Esophagus muscularis mucosa (tissue), 4 donors: ENCODE results near the gene SOX8. TPM values are rescaled to one million over a fixed set of nuclear protein-coding genes. Genes with fewer than 3 reads are reported as not detected.

Source experiments
- DNase-seq: peaks from one replicate; pipeline ENCODE4 v3.0.0-alpha.2; 2017; ENCODE audit errors: extremely low spot score
- H3K27ac ChIP-seq, 4 donors: fragments of 200-600 bp; sonication (generic); replicated peaks in 1 of 4; 1 replicate in 3 of 4; 2 replicates in 1 of 4; pipeline ENCODE4 v1.5.1; 2016 to 2019; ENCODE audit warnings: mild to moderate bottlenecking in 1 of 4
- H3K27me3 ChIP-seq, 4 donors: fragments of 200-600 bp; sonication (generic); one replicate each; pipeline versions ENCODE4 v1.5.1 to v1.6.0; 2016 to 2019
- H3K36me3 ChIP-seq, 4 donors: fragments of 200-600 bp; sonication (generic); one replicate each; pipeline ENCODE4 v1.5.1; 2016 to 2019
- H3K4me1 ChIP-seq, 4 donors: fragments of 200-600 bp; sonication (generic); one replicate each; pipeline ENCODE4 v1.5.1; 2016 to 2019
- H3K4me3 ChIP-seq, 4 donors: fragments of 200-600 bp; sonication (generic); 1 replicate in 2 of 4; 2 replicates in 2 of 4; pipeline ENCODE4 v1.5.1; 2016 to 2019; ENCODE audit warnings: mild to moderate bottlenecking in 4 of 4, moderate library complexity in 1 of 4
- H3K9me3 ChIP-seq, 4 donors: fragments of 200-600 bp; sonication (generic); 1 replicate in 3 of 4; 2 replicates in 1 of 4; pipeline ENCODE4 v1.5.1; 2016 to 2019
- EP300 ChIP-seq: sonication (generic); formaldehyde crosslinking; IDR thresholded peaks from one replicate; pipeline ENCODE4 v1.6.1; 2017; ENCODE audit warnings: antibody characterized with exemption
- POLR2A ChIP-seq: fragments of 450-650 bp; IDR thresholded peaks from one replicate; pipeline ENCODE4 v1.6.1; 2017; ENCODE audit warnings: antibody characterized with exemption, moderate library complexity, mild to moderate bottlenecking, low read depth
- POLR2AphosphoS5 ChIP-seq, 2 donors: sonication (generic); formaldehyde crosslinking; IDR thresholded peaks; one replicate each; pipeline ENCODE4 v1.6.1; 2017; ENCODE audit warnings: antibody characterized with exemption in 2 of 2
- WGBS: methylation state at CpG from one replicate; pipeline ENCODE4 v1.1.5; 2018; 5-methylcytosine and 5-hydroxymethylcytosine counted together
- intact Hi-C: fragments of 100-400 bp; cut with DNase I; formaldehyde crosslinking; loops from one replicate; pipeline ENCODE4 v1.15.1; 2023
- total RNA-seq, 4 donors: library from RNA; depleted of rRNA; stranded (reverse); fragments of >200 nt; gene quantifications; one replicate each; pipeline versions ENCODE4 v1.1.0 to v1.2.1, GENCODE V29; 2016
- TF ChIP-seq, protein P1 (sequence below), 3 experiments: fragments of 200-600 bp in 2 of 3; fragments of 450-650 bp in 1 of 3; sonication (generic) in 2 of 3; IDR thresholded peaks; one replicate each; pipeline ENCODE4 v1.5.1; 2017 to 2019; ENCODE audit warnings: antibody characterized with exemption in 3 of 3, mild to moderate bottlenecking in 2 of 3, moderate library complexity in 1 of 3

SOX8 gene
- total RNA-seq, 4 donors from 2014 or later = 4.1 to 4.6 (median 4.3) TPM

DNA sequence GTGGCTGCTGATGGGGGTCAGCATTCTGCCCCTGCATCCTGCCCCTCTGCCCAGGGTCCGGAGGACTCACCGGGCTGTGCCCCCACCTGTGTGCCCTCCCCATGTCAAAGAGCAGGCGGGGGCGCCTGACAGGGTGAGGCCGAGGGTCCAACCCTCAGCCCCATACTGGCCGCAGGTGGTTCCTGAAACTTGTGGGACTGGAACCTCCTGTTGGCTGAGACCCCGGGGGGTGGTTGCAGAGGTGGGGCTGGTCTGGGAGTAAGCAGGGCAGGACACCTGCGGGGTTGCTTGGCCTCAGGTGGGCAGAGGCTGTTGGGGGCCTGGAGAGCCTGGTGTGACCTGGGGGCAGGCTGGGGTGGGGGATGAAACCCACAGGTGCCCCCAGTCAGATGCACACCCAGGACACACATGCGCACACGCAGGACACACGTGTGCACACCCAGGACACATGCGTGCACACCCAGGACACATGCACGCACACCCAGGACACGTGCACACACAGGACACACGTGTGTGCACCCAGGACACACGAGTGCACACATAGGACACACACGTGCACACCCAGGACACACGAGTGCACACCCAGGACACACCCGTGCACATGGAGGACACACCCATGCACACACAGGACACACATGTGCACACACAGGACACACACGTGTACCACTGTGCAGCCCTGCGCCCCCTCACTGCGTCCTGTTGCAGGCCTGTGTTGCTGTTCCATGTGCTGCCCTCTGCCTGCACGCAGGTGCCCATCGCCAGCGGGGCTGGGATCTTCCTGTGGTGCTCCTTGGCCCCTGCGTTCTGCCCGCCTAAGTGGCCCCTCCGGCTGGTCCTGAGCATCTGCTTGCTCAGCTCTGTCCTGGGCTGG, 31.4 kb downstream of the SOX8 start:
- no peak overlapping the region for H3K27ac ChIP-seq
- DNase-seq = no peak
- peaks cover 0 to 51% (median 0%) of the 10 kb centered on the region in 4 donors for H3K27me3 ChIP-seq
- H3K9me3 ChIP-seq = no peaks in the 10 kb centered on the region
- no peak for TF ChIP-seq EP300
- TF ChIP-seq POLR2AphosphoS5 (IDR thresholded peaks at IDR 0.05) = no peak
- TF ChIP-seq, protein P1, sequence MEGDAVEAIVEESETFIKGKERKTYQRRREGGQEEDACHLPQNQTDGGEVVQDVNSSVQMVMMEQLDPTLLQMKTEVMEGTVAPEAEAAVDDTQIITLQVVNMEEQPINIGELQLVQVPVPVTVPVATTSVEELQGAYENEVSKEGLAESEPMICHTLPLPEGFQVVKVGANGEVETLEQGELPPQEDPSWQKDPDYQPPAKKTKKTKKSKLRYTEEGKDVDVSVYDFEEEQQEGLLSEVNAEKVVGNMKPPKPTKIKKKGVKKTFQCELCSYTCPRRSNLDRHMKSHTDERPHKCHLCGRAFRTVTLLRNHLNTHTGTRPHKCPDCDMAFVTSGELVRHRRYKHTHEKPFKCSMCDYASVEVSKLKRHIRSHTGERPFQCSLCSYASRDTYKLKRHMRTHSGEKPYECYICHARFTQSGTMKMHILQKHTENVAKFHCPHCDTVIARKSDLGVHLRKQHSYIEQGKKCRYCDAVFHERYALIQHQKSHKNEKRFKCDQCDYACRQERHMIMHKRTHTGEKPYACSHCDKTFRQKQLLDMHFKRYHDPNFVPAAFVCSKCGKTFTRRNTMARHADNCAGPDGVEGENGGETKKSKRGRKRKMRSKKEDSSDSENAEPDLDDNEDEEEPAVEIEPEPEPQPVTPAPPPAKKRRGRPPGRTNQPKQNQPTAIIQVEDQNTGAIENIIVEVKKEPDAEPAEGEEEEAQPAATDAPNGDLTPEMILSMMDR (IDR thresholded peaks at IDR 0.05) = no peak
- TF ChIP-seq POLR2A = no peak
- H3K4me1 ChIP-seq = no peaks in the 10 kb centered on the region
- no peak overlapping the region for H3K4me3 ChIP-seq
- 84% methylated on average over 10 of the region's 28 CpGs for WGBS
- intact Hi-C loops = no loop called here
- no peaks in the 10 kb centered on the region for H3K36me3 ChIP-seq

DNA sequence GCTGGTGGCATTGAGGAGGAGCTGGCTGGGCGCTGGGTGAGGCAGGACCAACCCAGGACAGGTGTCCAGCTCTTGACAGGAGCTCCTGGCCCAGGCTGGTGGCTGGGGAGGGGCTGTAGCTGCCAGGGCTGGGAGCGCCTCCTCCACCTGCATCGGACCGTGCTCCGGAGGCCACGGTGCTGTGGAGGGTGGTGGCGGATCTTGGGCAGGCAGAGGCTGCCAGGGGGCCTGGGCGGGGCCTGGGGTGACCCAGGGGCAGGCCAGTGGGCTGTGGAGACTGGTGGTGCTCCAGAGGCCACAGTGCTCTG, 32.0 kb downstream of the SOX8 start:
- Histone ChIP-seq H3K27me3 (peaks cover 0 to 46% (median 0%) of the 10 kb centered on the region in 4 donors), H3K4me1 (no peaks in the 10 kb centered on the region), H3K36me3 (no peaks in the 10 kb centered on the region), H3K4me3 (no peak overlapping the region), H3K27ac (no peak overlapping the region), H3K9me3 (no peaks in the 10 kb centered on the region)
- TF ChIP-seq EP300 (no peak), POLR2A (no peak), POLR2AphosphoS5 (IDR thresholded peaks at IDR 0.05) (no peak)
- TF ChIP-seq, protein P1 (IDR thresholded peaks at IDR 0.05) = no peak
- intact Hi-C loops = no loop called here
- no peak for DNase-seq
- 100% methylated on average over 1 of the region's 8 CpGs for WGBS

DNA sequence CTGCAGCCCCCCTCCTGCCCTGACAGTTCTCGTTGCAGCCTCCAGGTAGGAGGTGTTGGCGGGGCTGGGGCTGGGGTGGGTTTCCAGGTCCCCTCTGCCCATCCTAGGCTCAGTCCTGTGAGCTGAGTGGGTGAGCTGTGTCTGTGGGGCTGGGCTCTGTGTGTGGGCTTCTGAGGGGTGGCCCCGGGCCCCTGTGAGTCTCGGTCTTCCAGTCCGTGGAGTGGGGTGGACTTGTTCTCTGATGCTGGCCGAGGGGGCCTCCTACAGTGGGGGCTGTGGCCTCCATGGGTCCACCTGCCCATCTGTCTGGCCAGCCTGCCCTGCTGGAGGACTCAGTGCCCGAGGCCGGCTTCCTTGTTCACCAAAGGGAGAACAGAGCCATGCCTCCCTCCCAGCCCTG, 32.7 kb downstream of the SOX8 start:
- H3K4me3 ChIP-seq = no peak overlapping the region
- H3K27ac ChIP-seq = no peak overlapping the region
- H3K36me3 ChIP-seq = no peaks in the 10 kb centered on the region
- TF ChIP-seq EP300 (no peak), POLR2A (no peak), POLR2AphosphoS5 (IDR thresholded peaks at IDR 0.05) (no peak)
- TF ChIP-seq, protein P1 (IDR thresholded peaks at IDR 0.05) = no peak
- DNase-seq = no peak
- intact Hi-C loops = no loop called here
- H3K27me3 ChIP-seq = peaks cover 0 to 46% (median 0%) of the 10 kb centered on the region in 4 donors
- WGBS = 75% methylated on average over 2 of the region's 8 CpGs
- no peaks in the 10 kb centered on the region for H3K9me3 ChIP-seq
- no peaks in the 10 kb centered on the region for H3K4me1 ChIP-seq

DNA sequence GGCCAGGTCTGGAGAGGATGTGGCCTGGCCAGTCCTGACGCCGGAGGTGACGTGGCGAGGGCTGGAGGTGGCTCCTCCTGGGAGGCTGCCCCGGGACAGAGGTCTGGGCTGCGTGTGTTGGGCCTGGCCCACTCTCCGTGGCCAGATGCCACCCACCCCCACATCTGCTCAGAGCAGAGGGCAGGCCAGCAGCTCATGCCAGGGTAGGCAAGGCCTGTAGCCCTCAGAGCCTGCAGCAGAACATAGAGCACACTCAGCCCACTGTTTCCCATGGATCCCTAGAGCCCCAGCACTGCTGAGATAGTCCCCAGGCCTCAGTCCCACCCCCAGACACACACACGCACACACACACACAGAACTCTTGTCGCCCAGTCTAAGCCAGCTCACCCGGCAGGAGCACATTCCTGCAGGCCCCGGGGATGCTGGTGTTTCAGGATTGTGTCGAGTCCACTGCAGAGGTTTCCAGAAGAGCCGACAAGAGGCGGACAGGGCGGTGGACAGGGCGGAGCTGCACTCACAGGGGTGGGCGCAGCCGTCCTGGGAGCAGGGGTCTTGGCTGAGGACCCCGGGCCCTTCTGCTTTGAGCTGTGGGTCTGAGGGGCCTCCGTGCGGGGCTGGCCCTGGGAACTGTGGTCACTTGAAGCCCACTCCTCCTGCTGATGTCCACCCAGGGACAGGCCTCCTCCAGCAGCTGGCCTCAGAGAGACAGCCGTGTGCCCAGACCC, 33.4 kb downstream of the SOX8 start:
- H3K9me3 ChIP-seq = no peaks in the 10 kb centered on the region
- no peak overlapping the region for H3K27ac ChIP-seq
- H3K27me3 ChIP-seq = peaks cover 0 to 46% (median 0%) of the 10 kb centered on the region in 4 donors
- TF ChIP-seq EP300 = no peak
- TF ChIP-seq POLR2A = no peak
- TF ChIP-seq POLR2AphosphoS5 (IDR thresholded peaks at IDR 0.05) = no peak
- TF ChIP-seq, protein P1 (IDR thresholded peaks at IDR 0.05) = no peak
- H3K4me3 ChIP-seq = no peak overlapping the region
- no peak for DNase-seq
- intact Hi-C loops = no loop called here
- WGBS = 87% methylated on average over 10 of the region's 22 CpGs
- H3K4me1 ChIP-seq = no peaks in the 10 kb centered on the region
- H3K36me3 ChIP-seq = no peaks in the 10 kb centered on the region
